CD14-positive monocyte (primary cell): ENCODE results near the gene UNKL. TPM values are rescaled to one million over a fixed set of nuclear protein-coding genes. Genes with fewer than 3 reads are reported as not detected.

ENCODE experiments used
- DNase-seq, 3 donors: peaks; one replicate each; pipeline ENCODE4 v3.0.0-alpha.2; 2011 to 2022
- H2AFZ ChIP-seq: 2 replicates; pipeline ENCODE4 v1.6.0; 2012; ENCODE audit warnings: mild to moderate bottlenecking, low read depth, low read length, inconsistent platforms; ENCODE audit not compliant: insufficient read depth, poor library complexity, severe bottlenecking
- H3K27ac ChIP-seq, 2 donors: 1 replicate in 1 of 2; 2 replicates in 1 of 2; pipeline ENCODE4 v1.5.1; 2012 to 2013; ENCODE audit warnings: low read length in 2 of 2, control low read depth in 1 of 2, inconsistent platforms in 1 of 2, low read depth in 1 of 2, mild to moderate bottlenecking in 1 of 2
- H3K27me3 ChIP-seq, 2 donors: one replicate each; pipeline versions ENCODE4 v1.6.0 to v1.6.1; 2011 to 2013; ENCODE audit warnings: low read length in 2 of 2; ENCODE audit not compliant: control insufficient read depth in 2 of 2, insufficient read depth in 2 of 2
- H3K36me3 ChIP-seq, 2 donors: replicated peaks in 1 of 2; 1 replicate in 1 of 2; 2 replicates in 1 of 2; pipeline versions ENCODE4 v1.5.1 to v1.6.1; 2012 to 2013; ENCODE audit warnings: low read length in 2 of 2, control low read depth in 1 of 2, inconsistent platforms in 1 of 2, mild to moderate bottlenecking in 1 of 2; ENCODE audit not compliant: insufficient read depth in 2 of 2, control insufficient read depth in 1 of 2
- H3K4me1 ChIP-seq, 2 donors: 1 replicate in 1 of 2; 2 replicates in 1 of 2; pipeline versions ENCODE4 v1.5.1 to v1.6.1; 2012 to 2013; ENCODE audit warnings: low read length in 2 of 2, control low read depth in 1 of 2, inconsistent platforms in 1 of 2, mild to moderate bottlenecking in 1 of 2, moderate library complexity in 1 of 2; ENCODE audit not compliant: insufficient read depth in 2 of 2, control insufficient read depth in 1 of 2
- H3K4me2 ChIP-seq: replicated peaks from 2 replicates; pipeline ENCODE3; 2012; ENCODE audit warnings: low read length, moderate library complexity, mild to moderate bottlenecking; ENCODE audit not compliant: poor library complexity, severe bottlenecking; ENCODE audit errors: extremely low read depth
- H3K4me3 ChIP-seq, 3 experiments: fragments of 200-600 bp in 1 of 3; sonication (generic) in 1 of 3; replicated peaks in 1 of 3; 1 replicate in 2 of 3; 2 replicates in 1 of 3; pipeline ENCODE4 v1.5.1; 2011 to 2013; ENCODE audit warnings: low read length in 3 of 3, mild to moderate bottlenecking in 3 of 3, control low read depth in 2 of 3, low read depth in 2 of 3, inconsistent platforms in 1 of 3, moderate library complexity in 1 of 3
- H3K79me2 ChIP-seq: 2 replicates; pipeline ENCODE4 v1.6.0; 2012; ENCODE audit warnings: mild to moderate bottlenecking, control low read depth, inconsistent platforms, low read length, moderate library complexity; ENCODE audit not compliant: insufficient read depth
- H3K9ac ChIP-seq: 2 replicates; pipeline ENCODE4 v1.6.0; 2017; ENCODE audit warnings: low read length, mild to moderate bottlenecking; ENCODE audit not compliant: insufficient read depth, poor library complexity, severe bottlenecking
- H3K9me3 ChIP-seq, 2 donors: replicated peaks in 1 of 2; 1 replicate in 1 of 2; 2 replicates in 1 of 2; pipeline versions ENCODE4 v1.5.1 to v1.6.1; 2012 to 2013; ENCODE audit warnings: low read length in 2 of 2, control low read depth in 1 of 2; ENCODE audit not compliant: control insufficient read depth in 1 of 2, insufficient read depth in 1 of 2
- H4K20me1 ChIP-seq: 2 replicates; pipeline ENCODE4 v1.6.0; 2012; ENCODE audit warnings: mild to moderate bottlenecking, low read length, control low read depth, moderate library complexity; ENCODE audit not compliant: insufficient read depth
- H3K27ac Mint-ChIP-seq, 7 donors: one replicate each; pipeline ENCODE4 v1.8.0; 2020; ENCODE audit warnings: mild to moderate bottlenecking in 7 of 7, mixed read lengths in 7 of 7, moderate library complexity in 6 of 7, inconsistent platforms in 2 of 7
- H3K27me3 Mint-ChIP-seq, 3 donors: one replicate each; pipeline ENCODE4 v1.8.0; 2021 to 2022; ENCODE audit warnings: low read depth in 3 of 3, mild to moderate bottlenecking in 3 of 3, mixed read lengths in 3 of 3, moderate library complexity in 3 of 3, inconsistent platforms in 1 of 3
- H3K36me3 Mint-ChIP-seq, 2 donors: one replicate each; pipeline ENCODE4 v1.8.0; 2020; ENCODE audit warnings: mixed read lengths in 2 of 2, inconsistent platforms in 1 of 2, mild to moderate bottlenecking in 1 of 2
- H3K4me1 Mint-ChIP-seq: one replicate; pipeline ENCODE4 v1.8.0; 2020; ENCODE audit warnings: mild to moderate bottlenecking, mixed read lengths
- H3K4me3 Mint-ChIP-seq, 2 donors: one replicate each; pipeline ENCODE4 v1.8.0; 2020; ENCODE audit warnings: mild to moderate bottlenecking in 2 of 2, mixed read lengths in 2 of 2, moderate library complexity in 1 of 2
- H3K9me3 Mint-ChIP-seq, 7 donors: one replicate each; pipeline ENCODE4 v1.8.0; 2020 to 2022; ENCODE audit warnings: mixed read lengths in 7 of 7, mild to moderate bottlenecking in 6 of 7, moderate library complexity in 6 of 7, inconsistent platforms in 2 of 7
- WGBS: methylation state at CpG from one replicate; pipeline ENCODE4 v1.1.5; 2013; ENCODE audit warnings: missing lambda C conversion rate; ENCODE audit not compliant: insufficient coverage; 5-methylcytosine and 5-hydroxymethylcytosine counted together
- intact Hi-C, 2 donors: fragments of 100-400 bp; cut with micrococcal nuclease; formaldehyde crosslinking; loops; one replicate each; pipeline versions ENCODE4 v1.15.0 to v1.15.1; 2023
- polyA plus RNA-seq, 3 donors: library from polyadenylated mRNA; depleted of rRNA in 1 of 3; unstranded in 2 of 3; stranded (reverse) in 1 of 3; fragments of 300-500 nt in 2 of 3; fragments of >200 nt in 1 of 3; fragmentation: Illumina TruSeq in 2 of 3; gene quantifications; 1 replicate in 2 of 3; 2 replicates in 1 of 3; pipeline ENCODE4 v1.2.3, GENCODE V29; 2012 to 2021
- TF ChIP-seq, protein P1 (sequence below): fragments of 200-600 bp; IDR thresholded peaks from one replicate; pipeline ENCODE4 v1.8.0; 2022; ENCODE audit warnings: antibody characterized with exemption, mild to moderate bottlenecking

UNKL gene
- polyA plus RNA-seq, 3 donors = 1.2 to 19.9 (median 2.2) TPM

DNA sequence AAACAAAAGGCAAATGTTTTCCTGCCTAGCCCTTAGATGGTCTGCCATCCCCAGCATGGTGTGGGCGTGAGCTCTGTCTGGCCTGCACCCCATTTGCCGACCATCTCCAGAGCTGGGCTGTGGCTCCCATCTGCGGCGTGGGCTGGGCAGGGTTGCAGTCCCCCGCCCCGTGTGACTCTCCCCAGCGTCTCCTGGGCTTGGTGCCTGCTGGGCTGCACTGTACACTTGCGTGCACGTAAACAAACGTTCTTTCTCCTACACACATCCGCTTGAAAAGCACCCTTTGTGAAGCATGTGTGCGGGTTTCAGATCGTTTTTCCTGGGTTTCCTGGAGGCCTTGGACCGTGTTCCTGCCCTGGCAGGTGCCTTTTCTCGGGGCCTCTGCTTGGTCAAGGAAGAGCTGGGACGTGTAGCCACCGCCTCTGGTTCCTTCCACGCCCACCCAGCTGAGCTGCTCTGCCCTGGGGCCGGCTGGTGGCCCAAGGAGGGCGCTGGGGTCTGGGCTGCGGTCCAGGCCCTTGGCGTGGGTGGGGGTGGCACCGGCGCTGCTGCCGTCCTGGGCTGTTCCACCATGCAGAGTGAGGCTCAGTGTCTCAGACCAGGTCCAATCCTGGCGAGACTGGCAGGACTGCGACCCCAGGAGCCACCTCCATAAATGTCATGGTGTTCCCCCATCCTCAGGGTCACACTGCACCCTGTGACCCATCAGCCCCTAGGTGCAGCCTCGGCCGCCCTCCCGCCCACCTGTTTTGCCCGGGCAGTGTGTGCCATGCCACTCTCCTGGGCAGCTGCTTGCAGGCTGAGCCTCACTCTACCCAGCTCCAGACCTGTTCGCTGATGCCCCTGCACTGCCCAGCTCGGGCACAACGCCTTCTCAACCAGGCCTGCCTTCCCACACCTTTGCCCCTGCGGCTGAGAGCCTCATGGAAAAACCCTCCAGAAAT is 90.9 kb downstream of the UNKL start:
- no peak overlapping the region for H3K27ac ChIP-seq
- no peak for DNase-seq
- H3K9me3 ChIP-seq = no peaks in the 10 kb centered on the region
- no peaks in the 10 kb centered on the region for H3K4me1 ChIP-seq
- H3K27me3 Mint-ChIP-seq = peaks cover 0 to 3% (median 0%) of the 10 kb centered on the region in 3 donors
- H3K36me3 ChIP-seq = peaks cover 56 to 66% of the 10 kb centered on the region in 2 donors
- H3K9ac ChIP-seq = no peak overlapping the region
- H4K20me1 ChIP-seq = peaks cover 83% of the 10 kb centered on the region
- no peak overlapping the region for H3K4me2 ChIP-seq
- 94% methylated on average over 32 of the region's 35 CpGs for WGBS
- H2AFZ ChIP-seq = no peak overlapping the region
- intact Hi-C loops = no loop called here
- H3K4me3 ChIP-seq = no peak overlapping the region
- H3K27me3 ChIP-seq = no peaks in the 10 kb centered on the region
- H3K4me3 Mint-ChIP-seq = no peak overlapping the region
- TF ChIP-seq, protein P1, sequence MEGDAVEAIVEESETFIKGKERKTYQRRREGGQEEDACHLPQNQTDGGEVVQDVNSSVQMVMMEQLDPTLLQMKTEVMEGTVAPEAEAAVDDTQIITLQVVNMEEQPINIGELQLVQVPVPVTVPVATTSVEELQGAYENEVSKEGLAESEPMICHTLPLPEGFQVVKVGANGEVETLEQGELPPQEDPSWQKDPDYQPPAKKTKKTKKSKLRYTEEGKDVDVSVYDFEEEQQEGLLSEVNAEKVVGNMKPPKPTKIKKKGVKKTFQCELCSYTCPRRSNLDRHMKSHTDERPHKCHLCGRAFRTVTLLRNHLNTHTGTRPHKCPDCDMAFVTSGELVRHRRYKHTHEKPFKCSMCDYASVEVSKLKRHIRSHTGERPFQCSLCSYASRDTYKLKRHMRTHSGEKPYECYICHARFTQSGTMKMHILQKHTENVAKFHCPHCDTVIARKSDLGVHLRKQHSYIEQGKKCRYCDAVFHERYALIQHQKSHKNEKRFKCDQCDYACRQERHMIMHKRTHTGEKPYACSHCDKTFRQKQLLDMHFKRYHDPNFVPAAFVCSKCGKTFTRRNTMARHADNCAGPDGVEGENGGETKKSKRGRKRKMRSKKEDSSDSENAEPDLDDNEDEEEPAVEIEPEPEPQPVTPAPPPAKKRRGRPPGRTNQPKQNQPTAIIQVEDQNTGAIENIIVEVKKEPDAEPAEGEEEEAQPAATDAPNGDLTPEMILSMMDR = no peak
- H3K9me3 Mint-ChIP-seq = no peaks in the 10 kb centered on the region
- H3K27ac Mint-ChIP-seq = peak overlapping the region in 4 of 7 donors; percentile 11 to 54 (median 16)
- peaks cover 45 to 70% of the 10 kb centered on the region in 2 donors for H3K36me3 Mint-ChIP-seq
- peaks cover 10% of the 10 kb centered on the region for H3K79me2 ChIP-seq
- no peaks in the 10 kb centered on the region for H3K4me1 Mint-ChIP-seq

DNA sequence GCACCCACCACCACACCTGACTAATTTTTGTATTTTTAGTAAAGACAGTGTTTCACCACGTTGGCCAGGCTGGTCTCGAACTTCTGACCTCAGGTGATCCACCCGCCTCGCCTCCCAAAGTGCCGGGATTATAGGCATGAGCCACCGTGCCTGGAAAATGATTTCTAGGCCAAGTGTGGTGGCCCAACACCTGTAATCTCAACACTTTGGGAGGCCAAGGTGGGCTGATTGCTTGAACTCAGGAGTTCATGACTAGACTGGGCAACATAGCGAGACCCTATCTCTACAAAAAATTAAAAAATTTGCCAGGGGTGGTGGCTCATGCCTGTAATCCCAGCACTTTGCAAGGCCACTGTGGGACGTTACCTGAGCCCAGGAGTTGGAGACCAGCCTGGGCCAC is 92.1 kb downstream of the UNKL start:
- Histone ChIP-seq H3K9me3 (no peaks in the 10 kb centered on the region), H2AFZ (no peak overlapping the region), H3K27ac (no peak overlapping the region), H3K27me3 (no peaks in the 10 kb centered on the region), H3K4me1 (no peaks in the 10 kb centered on the region), H3K79me2 (peaks cover 21% of the 10 kb centered on the region), H3K4me2 (no peak overlapping the region), H3K9ac (no peak overlapping the region), H3K36me3 (peaks cover 68 to 77% of the 10 kb centered on the region in 2 donors), H3K4me3 (no peak overlapping the region), H4K20me1 (peaks cover 95% of the 10 kb centered on the region)
- Mint-ChIP-seq H3K4me1 (no peaks in the 10 kb centered on the region), H3K4me3 (no peak overlapping the region), H3K27me3 (no peaks in the 10 kb centered on the region), H3K9me3 (no peaks in the 10 kb centered on the region), H3K27ac (peak overlapping the region in 3 of 7 donors; percentile 30 to 76 (median 40)), H3K36me3 (peaks cover 56 to 82% of the 10 kb centered on the region in 2 donors)
- no peak for DNase-seq
- TF ChIP-seq, protein P1 = no peak
- WGBS = 99% methylated on average over 8 of the region's 8 CpGs
- intact Hi-C loops = no loop called here
